GM18502 (cell line): ENCODE data around the gene TEX10.
A peak's percentile ranks its signal among the peaks of the same experiment; 100 is the strongest.
"Not testable (repeated sequence)": the region's sequence is repeated elsewhere in the genome, so short reads cannot be mapped to it uniquely, and the experiment has no call there.

Experiments used
- ATAC-seq: cut with Tn5 transposase; IDR thresholded peaks from one replicate; pipeline ENCODE4 v1.9.1; 2021; ENCODE audit warnings: mild to moderate bottlenecking; ENCODE audit not compliant: unreplicated experiment, poor library complexity

Gene TEX10

DNA sequence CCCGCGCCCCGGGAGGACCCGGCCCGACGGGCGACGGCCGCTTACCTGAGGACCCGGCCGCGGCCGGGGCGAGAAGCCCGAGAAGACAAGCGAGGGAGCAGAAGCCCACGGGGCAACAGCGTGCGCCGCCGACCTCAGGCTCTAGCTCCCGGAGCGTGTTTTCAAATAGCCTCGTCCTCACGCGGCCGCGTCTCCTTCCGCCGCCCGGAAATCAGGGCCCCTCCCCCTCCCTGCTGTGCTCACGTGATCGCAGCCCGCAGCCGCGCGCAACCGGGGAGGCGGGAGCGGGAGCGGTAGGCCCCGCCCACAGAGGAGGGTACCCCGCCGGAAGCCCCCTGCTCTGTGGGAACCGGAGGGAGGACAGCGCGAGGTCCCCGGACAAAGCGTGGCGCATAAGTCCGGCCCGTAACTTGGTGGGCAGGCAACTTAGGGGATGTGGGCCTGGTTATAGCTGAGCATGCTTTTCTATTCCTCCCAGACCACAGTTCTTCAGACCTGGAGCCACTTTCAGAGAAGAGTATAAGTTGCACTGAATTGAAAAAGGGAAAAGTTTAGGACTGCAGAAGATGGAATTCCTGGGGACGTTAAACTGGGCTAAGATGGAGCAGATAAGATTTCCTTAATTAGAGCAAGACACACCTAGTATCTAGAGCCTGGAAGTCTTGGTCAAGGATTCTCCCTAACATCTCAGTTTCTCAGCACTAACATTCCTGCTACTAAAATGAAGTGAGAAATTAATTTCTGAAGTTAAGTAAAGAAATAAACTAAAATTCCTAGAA is at the start of gene TEX10:
Gene TEX10 (minus strand): TSS at position 216 of the 779 bp plus-strand sequence. CDS start 3,579 bp downstream, outside the sequence.
- ATAC-seq: peak; percentile 80

DNA sequence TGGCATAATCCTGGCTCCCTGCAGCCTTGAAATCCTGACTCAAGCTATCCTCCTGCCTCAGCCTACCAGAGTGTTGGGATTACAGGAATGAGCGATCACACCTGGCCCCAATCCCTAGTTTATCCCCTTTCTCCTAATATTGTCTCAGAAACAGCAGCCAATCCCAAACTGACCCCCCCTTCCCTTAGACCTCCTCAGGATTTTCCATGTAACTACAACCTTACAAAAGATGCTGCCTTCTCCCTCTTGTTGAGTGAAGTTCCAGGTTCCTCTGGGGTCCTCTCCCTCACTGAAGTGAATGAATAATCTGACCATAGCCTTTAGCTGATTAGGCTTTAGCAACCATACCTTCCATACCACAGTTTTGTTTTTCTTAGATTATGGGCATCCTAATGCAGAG is 48.3 kb upstream of the TEX10 start:
- ATAC-seq: no peak

- ATAC-seq: no peak
Observed at GRCh38 chr9:100397529-100398266, 45.0 kb upstream of the TEX10 start.

GRCh38 chr9:100396769-100397168 is 44.0 kb upstream of the TEX10 start:
- no peak for ATAC-seq

DNA sequence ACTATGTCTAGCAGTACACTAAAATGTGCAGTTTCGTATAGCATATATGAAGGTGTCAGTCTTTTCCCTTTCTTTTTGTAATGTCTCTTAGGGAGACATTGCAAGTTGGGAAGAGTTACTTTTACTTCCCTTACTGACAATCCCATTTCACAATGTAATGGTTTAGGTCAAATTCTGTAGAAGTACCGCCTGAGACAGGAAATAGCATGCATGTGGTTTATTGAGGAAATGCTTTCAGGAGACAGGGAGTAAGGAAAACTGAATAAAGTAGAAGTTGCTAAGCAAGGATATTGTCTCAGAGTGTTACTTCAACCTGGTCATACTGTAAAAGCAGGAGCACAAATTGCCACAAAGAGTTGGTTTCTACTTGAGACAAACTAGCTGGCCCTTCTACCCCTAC is 42.1 kb upstream of the TEX10 start:
- no peak for ATAC-seq

- no peak for ATAC-seq
Observed at GRCh38 chr9:100394032-100394695, 41.4 kb upstream of the TEX10 start.

- not testable (repeated sequence) for ATAC-seq
Observed at GRCh38 chr9:100392989-100393388, 40.2 kb upstream of the TEX10 start.

DNA sequence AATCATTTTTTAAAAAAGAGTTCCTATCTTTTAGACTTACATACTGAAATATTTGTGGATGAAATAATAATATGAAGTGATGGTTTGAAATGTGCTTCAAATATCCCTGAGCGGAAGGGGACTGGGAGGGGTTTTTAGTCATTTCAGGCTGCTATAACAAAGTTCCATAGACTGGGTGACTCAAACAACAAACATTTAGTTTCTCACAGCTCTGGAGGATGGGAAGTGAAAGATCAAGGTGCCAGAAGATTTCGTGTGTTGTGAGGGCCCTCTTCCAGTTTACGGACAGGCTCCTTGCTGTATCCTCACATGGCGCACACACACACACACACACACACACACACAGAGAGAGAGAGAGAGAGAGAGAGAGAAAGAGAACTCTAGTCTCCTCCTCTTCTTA is 27.1 kb upstream of the TEX10 start:
- ATAC-seq: no peak

- ATAC-seq: no peak
Observed at GRCh38 chr9:100377015-100377414, 24.3 kb upstream of the TEX10 start.

DNA sequence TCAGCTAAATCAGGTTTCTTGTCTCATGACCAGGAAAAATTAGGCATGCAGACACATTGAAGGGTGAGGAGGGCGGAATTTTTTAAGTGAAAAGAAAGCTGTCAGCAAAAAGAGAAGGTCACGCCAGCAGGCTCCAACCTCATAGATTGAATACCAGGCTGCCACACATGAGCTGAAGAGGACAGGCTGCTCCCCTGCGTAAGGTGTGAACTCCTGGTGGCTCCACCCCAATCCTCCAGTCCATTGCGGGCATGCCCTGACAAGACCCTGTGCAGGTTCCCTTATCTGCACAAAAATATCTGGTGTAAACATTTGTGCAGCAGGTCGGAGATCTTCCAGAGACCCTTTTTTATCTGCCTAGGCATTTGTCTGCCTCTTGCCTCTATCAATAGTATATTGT is 22.9 kb upstream of the TEX10 start:
- ATAC-seq: no peak

GRCh38 chr9:100372648-100373047 is 19.9 kb upstream of the TEX10 start:
- no peak for ATAC-seq

DNA sequence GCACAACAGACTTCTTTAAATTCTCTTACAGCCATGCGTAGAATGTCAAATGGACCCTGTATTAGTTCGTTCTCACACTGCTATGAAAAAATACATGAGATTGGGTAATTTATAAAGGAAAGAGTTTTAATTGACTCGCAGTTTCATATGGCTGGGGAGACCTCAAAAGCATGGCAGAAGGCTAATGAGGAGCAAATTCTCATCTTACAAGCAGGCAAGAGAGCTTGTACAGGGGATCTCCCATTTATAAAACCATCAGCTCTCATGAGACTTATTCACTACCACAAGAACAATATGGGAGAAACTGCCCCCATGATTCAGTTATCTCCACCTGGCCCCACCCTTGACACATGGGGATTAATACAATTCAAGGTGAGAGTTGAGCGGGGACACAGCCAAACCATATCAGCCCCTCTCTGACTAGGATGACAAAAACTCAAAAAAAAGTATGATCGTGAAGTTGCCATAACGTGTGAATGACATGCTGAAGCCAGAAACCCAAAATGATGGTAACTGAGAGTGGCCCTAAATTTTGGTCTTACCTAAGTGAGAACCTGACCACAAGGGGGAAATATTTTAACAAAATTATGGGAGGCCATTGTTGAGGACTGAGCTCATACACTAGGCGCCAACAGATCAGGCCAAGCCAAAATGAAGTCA is 17.5 kb upstream of the TEX10 start:
- no peak for ATAC-seq

DNA sequence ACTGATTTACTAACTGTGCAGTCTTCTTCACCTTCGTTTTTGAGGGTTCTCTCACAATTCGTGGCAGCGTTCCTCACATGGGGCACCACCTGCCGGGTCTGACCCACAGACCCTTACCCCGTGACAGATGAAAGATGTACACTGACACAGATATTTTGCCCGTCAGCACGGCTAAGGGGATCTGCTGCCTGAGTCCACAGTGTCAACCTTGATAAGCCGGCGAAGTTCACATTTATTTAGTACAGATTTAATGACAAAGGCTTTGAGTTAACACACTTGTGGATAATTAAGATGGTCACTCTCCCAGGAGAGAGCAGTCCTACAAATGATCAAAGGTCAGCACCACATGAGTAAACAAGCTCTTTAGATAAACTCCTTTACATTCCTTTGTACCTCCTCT is 15.9 kb upstream of the TEX10 start:
- no peak for ATAC-seq

- no peak for ATAC-seq
Observed at GRCh38 chr9:100366121-100366520, 13.4 kb upstream of the TEX10 start.

- no peak for ATAC-seq
Observed at GRCh38 chr9:100364013-100364412, 11.3 kb upstream of the TEX10 start.

DNA sequence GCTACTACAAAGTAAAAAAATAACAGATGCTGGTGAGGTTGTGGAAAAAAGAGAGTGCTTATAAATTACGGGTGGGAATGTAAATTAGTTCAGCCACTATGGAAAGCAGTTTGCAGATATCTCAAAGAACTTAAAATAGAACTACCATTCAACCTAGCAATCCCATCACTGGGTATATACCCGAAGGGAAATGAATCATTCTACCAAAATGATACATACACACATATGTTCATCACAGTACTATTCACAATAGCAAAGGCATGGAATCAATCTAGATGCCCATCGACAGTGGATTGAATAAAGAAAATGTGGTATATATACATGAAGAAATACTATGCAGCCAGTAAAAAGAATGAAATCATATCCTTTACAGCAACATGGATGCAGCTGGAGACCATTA is 6.3 kb upstream of the TEX10 start:
- ATAC-seq: no peak

DNA sequence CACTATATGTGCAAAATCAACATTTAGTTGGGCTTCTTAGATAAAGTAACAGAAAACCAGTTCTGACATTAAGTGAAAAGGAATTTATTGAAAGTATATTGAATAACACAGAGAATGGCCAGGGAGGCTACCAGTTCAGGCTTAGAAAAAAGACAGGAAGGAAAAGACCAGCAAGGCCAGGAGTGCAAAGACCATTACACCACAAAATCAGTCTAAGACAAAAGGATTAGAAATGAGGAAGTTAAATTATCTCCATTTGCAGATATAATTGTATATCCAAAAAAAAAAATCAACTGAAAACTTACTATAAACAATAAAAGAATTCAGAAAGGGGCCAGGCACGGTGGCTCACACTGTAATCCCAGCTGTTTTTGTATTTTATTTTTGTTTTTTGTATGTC is 4.8 kb upstream of the TEX10 start:
- no peak for ATAC-seq

GRCh38 chr9:100355561-100355960 is 2.8 kb upstream of the TEX10 start:
- peak; percentile 32 for ATAC-seq

DNA sequence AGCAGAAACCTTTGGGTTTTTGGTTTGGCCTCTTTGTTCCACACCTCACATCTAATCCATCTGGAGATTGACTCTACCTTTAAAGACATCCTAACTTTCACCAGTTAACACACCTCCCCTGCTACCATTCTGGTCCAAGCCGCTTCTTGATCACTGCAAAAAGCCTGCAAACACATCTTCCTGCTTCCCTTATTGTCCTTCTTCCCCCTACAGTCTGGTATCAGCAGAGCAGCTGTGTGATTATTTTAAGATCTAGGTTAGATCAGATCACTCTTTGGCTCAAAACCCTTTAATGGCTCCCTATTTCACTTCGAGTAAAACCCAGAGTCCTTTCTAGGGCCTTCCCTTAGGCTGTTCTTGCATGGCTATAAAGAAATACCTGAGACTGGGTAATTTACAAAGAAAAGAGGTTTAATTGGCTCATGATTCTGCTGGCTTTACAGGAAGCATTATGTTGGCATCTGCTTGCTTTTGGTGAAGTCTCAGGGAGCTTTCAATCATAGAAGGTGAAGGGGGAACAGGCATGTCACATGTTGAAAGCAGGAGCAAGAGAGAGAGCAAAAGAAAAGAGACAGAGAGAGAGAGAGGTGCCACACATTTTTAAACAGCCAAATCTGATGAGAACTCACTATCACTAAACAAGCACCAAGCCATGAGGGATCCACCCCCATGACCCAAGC is 1.5 kb upstream of the TEX10 start:
- ATAC-seq: no peak

GRCh38 chr9:100352201-100352726 is 478 bp downstream of the TEX10 start:
- peak; percentile 42 for ATAC-seq
